ENCODE results near the gene YARS2. TPM values are rescaled to one million over a fixed set of nuclear protein-coding genes. Genes with fewer than 3 reads are reported as not detected.
A peak's percentile ranks its signal among the peaks of the same experiment; 100 is the strongest.

Gene YARS2
- total and polyA plus RNA-seq, 9 of the 15 experiments (the other 6 are each of a cell fraction or from before 2014, with no cell fraction given) = 15.2 to 40.9 (median 28.7) TPM

DNA sequence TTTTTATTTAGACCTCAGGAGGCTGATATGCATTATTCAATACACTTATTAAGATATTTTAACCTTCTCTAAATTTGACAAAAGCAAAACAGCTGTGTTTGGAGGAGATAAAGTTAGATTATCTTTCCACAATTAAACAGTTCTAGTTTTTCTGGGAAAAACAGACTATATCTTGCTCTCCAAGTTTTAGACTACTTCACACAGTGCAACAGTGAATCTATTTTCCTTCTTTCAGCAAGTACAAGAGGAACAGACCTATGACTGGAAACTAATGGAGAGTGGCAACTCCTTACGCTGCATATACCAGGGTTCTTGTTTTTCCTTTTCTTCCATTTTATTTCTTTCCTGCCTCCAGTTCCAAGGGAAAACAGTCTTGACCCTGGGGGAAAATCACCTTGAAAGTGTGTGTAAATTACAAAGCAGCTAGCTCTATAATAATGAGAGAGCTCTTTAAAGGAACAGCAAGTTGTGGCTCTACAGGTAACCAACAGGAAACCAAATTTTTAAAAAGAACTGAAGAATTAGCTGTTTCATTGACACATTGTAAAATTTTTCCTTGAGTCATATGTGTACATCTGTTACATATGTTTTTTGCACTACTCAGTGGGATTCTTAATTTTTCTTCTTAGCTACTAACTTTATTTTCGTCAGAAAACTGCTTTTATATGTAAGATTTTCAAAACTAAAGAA, 49.2 kb downstream of the YARS2 start:
- ATAC-seq (peak; percentile 74), DNase-seq (ENCODE audit: extremely low read depth in 1 of 4, low spot score in 3 of 4) (no peak), FAIRE-seq (no peak)
- Histone ChIP-seq H3K4me2 (ENCODE audit: insufficient read depth, low read length) (peak overlapping the region; percentile 9; the same call in 1 of the 2 replicates), H3K27me3 (ENCODE audit: control insufficient read depth in 2 of 2, insufficient read depth in 2 of 2, low read length in 2 of 2) (no peaks in the 10 kb centered on the region), H3K79me2 (ENCODE audit: control insufficient read depth, insufficient read depth, low read length) (0 out of 3 replicates have a peak, but pooled peaks cover 8% of the 10 kb centered on the region), H3K9me1 (ENCODE audit: control insufficient read depth, insufficient read depth, low read length) (no peaks in the 10 kb centered on the region), H3K9me3 (replicated peaks; ENCODE audit: control insufficient read depth, insufficient read depth, low read depth, low read length) (no peaks in the 10 kb centered on the region), H3K36me3 (ENCODE audit: control insufficient read depth, insufficient read depth, low read length) (peaks cover 40% of the 10 kb centered on the region; the same call in 2 of the 3 replicates), H3K4me3 (no peak overlapping the region), H4K20me1 (replicated peaks; ENCODE audit: control insufficient read depth, insufficient read depth, low read length) (no peaks in the 10 kb centered on the region), H3K27ac (ENCODE audit: extremely low read depth, low read depth, low read length) (peak overlapping the region; percentile 42; the same call in 1 of the 3 replicates), H3K4me1 (replicated peaks in 1 of 2; ENCODE audit: control insufficient read depth in 2 of 2, insufficient read depth in 2 of 2, low read length in 2 of 2) (peaks cover 0 to 12% of the 10 kb centered on the region in 2 experiments; a peak in 3 of 5 replicates), H2AFZ (ENCODE audit: low read depth, low read length) (no peak overlapping the region), H3K9ac (ENCODE audit: insufficient read depth in 1 of 2, low read depth in 2 of 2, low read length in 2 of 2) (no peak overlapping the region; a peak in 1 of 4 replicates)
- TF ChIP-seq, protein P1, sequence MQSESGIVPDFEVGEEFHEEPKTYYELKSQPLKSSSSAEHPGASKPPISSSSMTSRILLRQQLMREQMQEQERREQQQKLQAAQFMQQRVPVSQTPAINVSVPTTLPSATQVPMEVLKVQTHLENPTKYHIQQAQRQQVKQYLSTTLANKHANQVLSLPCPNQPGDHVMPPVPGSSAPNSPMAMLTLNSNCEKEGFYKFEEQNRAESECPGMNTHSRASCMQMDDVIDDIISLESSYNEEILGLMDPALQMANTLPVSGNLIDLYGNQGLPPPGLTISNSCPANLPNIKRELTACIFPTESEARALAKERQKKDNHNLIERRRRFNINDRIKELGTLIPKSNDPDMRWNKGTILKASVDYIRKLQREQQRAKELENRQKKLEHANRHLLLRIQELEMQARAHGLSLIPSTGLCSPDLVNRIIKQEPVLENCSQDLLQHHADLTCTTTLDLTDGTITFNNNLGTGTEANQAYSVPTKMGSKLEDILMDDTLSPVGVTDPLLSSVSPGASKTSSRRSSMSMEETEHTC (IDR thresholded peaks at IDR 0.05) = no peak
- TF ChIP-seq TAF1 (IDR thresholded peaks at IDR 0.05; ENCODE audit: control insufficient read depth, extremely low read depth, insufficient read depth, low read length, severe bottlenecking) (no peak), SOX6 (IDR thresholded peaks at IDR 0.05) (peak; percentile 42; the same call in 1 of the 2 replicates), SMARCA4 (IDR thresholded peaks at IDR 0.05) (0 out of 2 replicates have a peak, but pooled peaks have one; percentile 26), TCF3 (CRISPR knock-in tag; IDR thresholded peaks at IDR 0.05) (peak; percentile 39; the same call in 1 of the 2 replicates), GABPB1 (CRISPR knock-in tag; IDR thresholded peaks at IDR 0.05) (no peak), ARID1B (IDR thresholded peaks at IDR 0.05) (peak; percentile 69), MYC (IDR thresholded peaks at IDR 0.05; ENCODE audit: low read depth, low read length) (no peak), MYC (CRISPR knock-in tag; IDR thresholded peaks at IDR 0.05; ENCODE audit: borderline replicate concordance, low read depth) (no peak), TAL1 (IDR thresholded peaks at IDR 0.05) (peak; percentile 29; the same call in 1 of the 2 replicates)
- TF ChIP-seq, protein P2, sequence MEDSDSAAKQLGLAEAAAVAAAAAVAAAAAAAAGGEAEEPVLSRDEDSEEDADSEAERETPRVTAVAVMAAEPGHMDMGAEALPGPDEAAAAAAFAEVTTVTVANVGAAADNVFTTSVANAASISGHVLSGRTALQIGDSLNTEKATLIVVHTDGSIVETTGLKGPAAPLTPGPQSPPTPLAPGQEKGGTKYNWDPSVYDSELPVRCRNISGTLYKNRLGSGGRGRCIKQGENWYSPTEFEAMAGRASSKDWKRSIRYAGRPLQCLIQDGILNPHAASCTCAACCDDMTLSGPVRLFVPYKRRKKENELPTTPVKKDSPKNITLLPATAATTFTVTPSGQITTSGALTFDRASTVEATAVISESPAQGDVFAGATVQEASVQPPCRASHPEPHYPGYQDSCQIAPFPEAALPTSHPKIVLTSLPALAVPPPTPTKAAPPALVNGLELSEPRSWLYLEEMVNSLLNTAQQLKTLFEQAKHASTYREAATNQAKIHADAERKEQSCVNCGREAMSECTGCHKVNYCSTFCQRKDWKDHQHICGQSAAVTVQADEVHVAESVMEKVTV (CRISPR knock-in tag; IDR thresholded peaks at IDR 0.05) = no peak
- TF ChIP-seq, protein P3, sequence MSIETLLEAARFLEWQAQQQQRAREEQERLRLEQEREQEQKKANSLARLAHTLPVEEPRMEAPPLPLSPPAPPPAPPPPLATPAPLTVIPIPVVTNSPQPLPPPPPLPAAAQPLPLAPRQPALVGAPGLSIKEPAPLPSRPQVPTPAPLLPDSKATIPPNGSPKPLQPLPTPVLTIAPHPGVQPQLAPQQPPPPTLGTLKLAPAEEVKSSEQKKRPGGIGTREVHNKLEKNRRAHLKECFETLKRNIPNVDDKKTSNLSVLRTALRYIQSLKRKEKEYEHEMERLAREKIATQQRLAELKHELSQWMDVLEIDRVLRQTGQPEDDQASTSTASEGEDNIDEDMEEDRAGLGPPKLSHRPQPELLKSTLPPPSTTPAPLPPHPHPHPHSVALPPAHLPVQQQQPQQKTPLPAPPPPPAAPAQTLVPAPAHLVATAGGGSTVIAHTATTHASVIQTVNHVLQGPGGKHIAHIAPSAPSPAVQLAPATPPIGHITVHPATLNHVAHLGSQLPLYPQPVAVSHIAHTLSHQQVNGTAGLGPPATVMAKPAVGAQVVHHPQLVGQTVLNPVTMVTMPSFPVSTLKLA (conservative IDR thresholded peaks at IDR 0.05) = 0 out of 4 replicates have a peak, but pooled peaks of 1 of the 2 experiments have one; percentile 22
- WGBS (ENCODE audit: insufficient coverage, low coverage, missing lambda C conversion rate) = 46% methylated on average over 2 of the region's 2 CpGs
- ChIA-PET POLR2A (interaction anchor here (0.9 to 1.5 kb wide), 4 partner anchors 16 to 214 kb away, joined by 3 to 5 read pairs (median 3); partner anchors contain the start of gene YARS2), CTCF (ENCODE audit: low intra/inter-chr PET ratio) (interaction anchor here (0.5 kb wide), 1 partner anchor 256 kb away, joined by 6 read pairs; no protein-coding TSS in a partner anchor)
- no TSS peak for BruUV-seq (replicated peaks)
- in situ Hi-C loops (cut with MboI) = no loop called here
- intact Hi-C loops (cut with micrococcal nuclease) = no loop called here

Data from K562 (cell line).